ENCODE data around the gene PCARE.
A peak's percentile ranks its signal among the peaks of the same experiment; 100 is the strongest.

The PCARE gene

GRCh38 chr2:29051730-29052129 is 22.6 kb downstream of the PCARE start:
- FAIRE-seq: no peak
- DNase-seq (ENCODE audit: insufficient read length, low spot score): no peak

GRCh38 chr2:29050591-29050990 is 23.7 kb downstream of the PCARE start:
- peak; percentile 90 for FAIRE-seq
- TF ChIP-seq CTCF (IDR thresholded peaks at IDR 0.05; ENCODE audit: insufficient read depth, missing control alignments): no peak
- peak; percentile 86 for DNase-seq (ENCODE audit: insufficient read length, low spot score)

More at GRCh38 chr2:29051730-29052129, 22.6 kb downstream of the PCARE start:
- TF ChIP-seq CTCF (IDR thresholded peaks at IDR 0.05; ENCODE audit: insufficient read depth, missing control alignments): no peak

- no peak for TF ChIP-seq CTCF (IDR thresholded peaks at IDR 0.05; ENCODE audit: insufficient read depth, missing control alignments)
- DNase-seq (ENCODE audit: insufficient read length, low spot score) (peak; percentile 51), FAIRE-seq (peak; percentile 94)
Measured at GRCh38 chr2:29047083-29047845, 27.1 kb downstream of the PCARE start.

- no peak for DNase-seq (ENCODE audit: insufficient read length, low spot score)
- no peak for FAIRE-seq
- TF ChIP-seq CTCF (IDR thresholded peaks at IDR 0.05; ENCODE audit: insufficient read depth, missing control alignments): no peak
Measured at GRCh38 chr2:29046321-29046720, 28.0 kb downstream of the PCARE start.

- TF ChIP-seq CTCF (IDR thresholded peaks at IDR 0.05; ENCODE audit: insufficient read depth, missing control alignments): no peak
- no peak for FAIRE-seq
Measured at GRCh38 chr2:29044459-29044858, 29.9 kb downstream of the PCARE start.

GRCh38 chr2:29042561-29043075 is 31.7 kb downstream of the PCARE start:
- TF ChIP-seq CTCF (IDR thresholded peaks at IDR 0.05; ENCODE audit: insufficient read depth, missing control alignments): no peak
- DNase-seq (ENCODE audit: insufficient read length, low spot score): peak; percentile 51
- FAIRE-seq: peak; percentile 78

More at GRCh38 chr2:29044459-29044858, 29.9 kb downstream of the PCARE start:
- no peak for DNase-seq (ENCODE audit: insufficient read length, low spot score)

- no peak for FAIRE-seq
- no peak for DNase-seq (ENCODE audit: insufficient read length, low spot score)
- no peak for TF ChIP-seq CTCF (IDR thresholded peaks at IDR 0.05; ENCODE audit: insufficient read depth, missing control alignments)
Measured at GRCh38 chr2:29041161-29041660, 33.1 kb downstream of the PCARE start.
